Measurements from ENCODE around the gene RSPH1.

Gene RSPH1

GRCh38 chr21:42461881-42462877 is 33.8 kb downstream of the RSPH1 start:
- no peak for DNase-seq (ENCODE audit: low read depth)
- no peak for TF ChIP-seq CTCF (IDR thresholded peaks at IDR 0.05; ENCODE audit: insufficient read depth, low read depth, low read length, missing control alignments)
- no peak overlapping the region for H3K4me3 ChIP-seq (ENCODE audit: low read depth, low read length)

GRCh38 chr21:42461185-42461520 is 34.9 kb downstream of the RSPH1 start:
- no peak overlapping the region for H3K4me3 ChIP-seq (ENCODE audit: low read depth, low read length)
- TF ChIP-seq CTCF (IDR thresholded peaks at IDR 0.05; ENCODE audit: insufficient read depth, low read depth, low read length, missing control alignments), result no peak
- DNase-seq (ENCODE audit: low read depth), result no peak

- TF ChIP-seq CTCF (IDR thresholded peaks at IDR 0.05; ENCODE audit: insufficient read depth, low read depth, low read length, missing control alignments), result no peak
- peak; percentile 87 for DNase-seq (ENCODE audit: low read depth)
- H3K4me3 ChIP-seq (ENCODE audit: low read depth, low read length), result no peak overlapping the region
Measured at GRCh38 chr21:42460391-42461184, 35.4 kb downstream of the RSPH1 start.

- no peak for TF ChIP-seq CTCF (IDR thresholded peaks at IDR 0.05; ENCODE audit: insufficient read depth, low read depth, low read length, missing control alignments)
- no peak overlapping the region for H3K4me3 ChIP-seq (ENCODE audit: low read depth, low read length)
Measured at GRCh38 chr21:42459546-42460215, 36.3 kb downstream of the RSPH1 start.

GRCh38 chr21:42459082-42459460 is 37.0 kb downstream of the RSPH1 start:
- DNase-seq (ENCODE audit: low read depth), result no peak
- no peak overlapping the region for H3K4me3 ChIP-seq (ENCODE audit: low read depth, low read length)
- no peak for TF ChIP-seq CTCF (IDR thresholded peaks at IDR 0.05; ENCODE audit: insufficient read depth, low read depth, low read length, missing control alignments)

More at GRCh38 chr21:42459546-42460215, 36.3 kb downstream of the RSPH1 start:
- no peak for DNase-seq (ENCODE audit: low read depth)

GRCh38 chr21:42456457-42456856 is 39.6 kb downstream of the RSPH1 start:
- peak; percentile 46 for DNase-seq (ENCODE audit: low read depth)
- no peak overlapping the region for H3K4me3 ChIP-seq (ENCODE audit: low read depth, low read length)
- TF ChIP-seq CTCF (IDR thresholded peaks at IDR 0.05; ENCODE audit: insufficient read depth, low read depth, low read length, missing control alignments), result no peak

All from GM12865 (cell line).